GM18951 (cell line): ENCODE data around the gene TBX18.

ENCODE experiments used
- POLR2A ChIP-seq: IDR thresholded peaks from 4 replicates; pipeline ENCODE4 v1.6.1; 2011; ENCODE audit warnings: mild to moderate bottlenecking; ENCODE audit not compliant: insufficient read length, insufficient read depth; ENCODE audit errors: extremely low read depth
- in situ Hi-C: fragments of 300-500 bp; cut with MboI; formaldehyde crosslinking; loops from one replicate; pipeline ENCODE4 v1.12.0; 2022; ENCODE audit warnings: low sequenced_read_pairs, mixed read lengths, inconsistent platforms; ENCODE audit not compliant: unreplicated experiment

Gene TBX18

DNA sequence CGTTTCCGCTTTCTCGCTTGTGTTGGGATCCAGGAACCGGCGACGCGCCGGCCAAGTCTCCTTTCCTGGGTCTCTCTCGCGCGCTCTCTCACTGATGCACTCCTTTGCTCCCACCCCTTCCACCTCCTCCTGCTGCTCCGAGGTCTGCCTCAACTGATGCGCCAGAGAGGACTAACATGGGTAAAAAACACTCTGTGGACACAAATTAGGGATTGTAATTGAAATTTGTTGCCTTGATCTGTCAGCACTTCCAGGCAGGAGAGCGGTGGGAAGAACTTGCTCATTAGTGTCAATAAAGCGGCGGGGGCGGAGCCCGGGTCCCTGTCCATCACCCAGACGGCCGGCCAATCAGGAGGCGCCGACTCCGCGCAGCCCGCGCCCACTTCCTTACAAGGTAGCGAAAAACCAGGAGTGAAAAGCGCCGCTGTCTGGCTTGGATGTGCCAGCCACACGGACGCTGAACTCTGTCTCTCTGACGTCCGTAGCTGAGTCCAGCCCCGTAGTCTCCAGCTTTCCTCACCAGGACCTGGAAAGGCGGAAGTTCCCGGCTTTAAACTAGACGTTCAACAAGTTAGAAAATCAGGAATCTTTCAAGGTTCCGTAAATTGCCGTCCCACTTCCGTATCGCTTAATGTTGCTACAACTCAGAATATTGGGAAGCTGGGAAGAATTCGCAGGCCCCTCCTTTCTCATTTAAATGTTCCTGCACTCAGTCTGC, at the start of gene TBX18:
Gene TBX18, minus strand, starts transcription at position 267 of the 718 bp plus-strand sequence. CDS start 417 bp downstream, outside the sequence.
- TF ChIP-seq POLR2A = no peak
- in situ Hi-C loops = loop anchor here (25.0 kb wide), 1 partner anchor 477 kb away; no protein-coding TSS in a partner anchor

DNA sequence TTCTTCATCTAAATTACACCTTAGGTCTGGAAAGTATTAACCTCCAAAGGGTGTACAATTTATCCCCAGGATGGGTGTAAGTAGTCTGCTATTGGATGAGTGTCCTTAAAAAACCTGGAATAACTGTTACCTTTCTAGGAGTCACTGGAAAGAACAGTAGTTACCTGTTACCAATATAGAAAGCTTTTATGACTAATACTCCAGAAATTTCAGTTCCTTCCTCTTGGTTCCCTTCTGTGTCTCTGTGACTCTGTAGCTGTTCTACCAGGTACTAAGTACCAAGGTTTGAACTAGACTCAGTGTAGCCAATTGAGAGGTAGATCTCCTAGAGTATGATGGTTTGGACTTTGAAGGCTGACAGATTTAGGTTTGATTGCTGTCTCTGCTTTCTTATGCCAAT, 47.0 kb upstream of the TBX18 start:
- TF ChIP-seq POLR2A = no peak
- in situ Hi-C loops = no loop called here

DNA sequence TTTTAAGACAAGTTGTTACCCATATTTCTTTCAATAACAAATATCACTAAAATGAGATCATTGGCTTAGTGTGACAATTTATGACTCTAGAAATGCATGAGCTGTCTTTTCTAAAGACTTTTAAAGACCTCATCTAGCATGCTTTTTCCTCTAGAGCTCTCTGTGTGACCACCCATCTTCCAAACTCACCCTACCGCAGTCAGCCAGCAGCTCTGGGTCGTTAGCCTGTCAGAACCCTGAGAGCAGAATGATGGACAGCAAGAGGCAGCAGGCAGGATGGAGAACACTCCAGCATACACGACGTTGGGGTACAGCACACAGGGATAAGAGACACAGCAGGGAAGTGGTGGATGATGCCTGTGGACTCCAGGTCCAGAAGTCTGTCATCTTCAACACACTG, 45.1 kb upstream of the TBX18 start:
- in situ Hi-C loops = no loop called here

DNA sequence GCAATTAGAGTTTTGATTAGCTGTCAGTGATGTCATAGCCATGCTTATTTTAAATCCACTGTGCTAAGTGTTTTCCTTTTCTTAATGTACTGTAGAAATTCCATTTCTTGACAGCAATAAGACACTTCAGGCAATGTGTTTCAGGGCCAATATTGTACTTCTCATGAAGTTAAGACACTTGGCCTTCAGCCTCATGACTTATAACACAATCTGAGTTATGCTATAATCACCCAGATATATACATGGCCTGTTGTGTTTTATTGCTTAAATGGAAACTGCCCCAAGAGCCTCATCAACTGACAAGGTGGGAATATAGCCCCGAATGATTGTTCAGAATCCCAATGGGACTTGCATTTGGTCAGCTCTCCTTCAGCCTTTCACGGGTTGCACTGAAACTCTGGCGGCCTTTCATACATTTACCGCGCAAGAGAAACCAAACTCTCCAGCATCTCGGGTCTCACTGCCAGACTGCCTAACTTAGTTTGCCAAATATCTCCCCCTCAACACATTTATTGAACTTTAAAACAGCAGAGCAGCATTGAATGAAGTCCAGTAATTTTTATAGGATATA, 44.2 kb upstream of the TBX18 start:
- in situ Hi-C loops = no loop called here
- no peak for TF ChIP-seq POLR2A

More for the DNA sequence above, 45.1 kb upstream of the TBX18 start:
- TF ChIP-seq POLR2A = no peak

DNA sequence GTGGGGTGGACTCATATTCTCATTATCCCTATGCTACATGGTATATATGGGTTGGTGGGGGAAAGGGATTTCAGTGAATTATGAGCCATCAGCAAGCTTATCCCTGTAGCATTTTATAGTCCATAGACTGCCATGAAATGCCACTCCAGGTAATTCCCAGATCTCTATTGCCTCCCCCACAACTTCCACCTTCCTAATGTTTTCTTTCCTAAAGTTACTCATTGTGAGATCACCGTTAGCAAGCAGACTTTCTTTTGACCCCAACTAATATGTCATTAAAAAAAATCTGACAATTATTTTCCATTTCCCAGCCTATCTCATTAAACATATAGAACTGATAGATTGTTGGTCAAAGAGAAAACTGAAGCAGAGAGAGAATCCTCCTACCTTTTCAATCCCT, 40.7 kb upstream of the TBX18 start:
- in situ Hi-C loops = no loop called here
- no peak for TF ChIP-seq POLR2A

DNA sequence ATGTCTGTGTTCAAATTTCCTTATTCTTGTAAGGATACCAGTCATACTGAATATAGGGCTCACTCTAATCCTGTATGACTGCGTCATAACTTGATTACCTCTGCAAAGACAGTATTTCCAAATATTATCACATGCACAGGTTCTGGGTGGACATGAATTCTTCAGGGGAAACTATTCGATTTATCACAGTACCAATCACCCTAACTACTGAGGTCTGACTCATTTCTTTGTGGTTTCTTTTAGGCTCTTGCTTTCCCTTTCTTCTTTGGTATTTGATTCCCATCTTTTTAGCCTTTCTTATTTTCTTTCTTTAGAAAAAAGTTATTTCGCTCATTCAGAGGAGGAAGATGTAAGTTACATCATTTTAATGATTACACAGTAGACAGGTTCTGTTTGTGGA, 40.3 kb upstream of the TBX18 start:
- in situ Hi-C loops = no loop called here
- TF ChIP-seq POLR2A = no peak

DNA sequence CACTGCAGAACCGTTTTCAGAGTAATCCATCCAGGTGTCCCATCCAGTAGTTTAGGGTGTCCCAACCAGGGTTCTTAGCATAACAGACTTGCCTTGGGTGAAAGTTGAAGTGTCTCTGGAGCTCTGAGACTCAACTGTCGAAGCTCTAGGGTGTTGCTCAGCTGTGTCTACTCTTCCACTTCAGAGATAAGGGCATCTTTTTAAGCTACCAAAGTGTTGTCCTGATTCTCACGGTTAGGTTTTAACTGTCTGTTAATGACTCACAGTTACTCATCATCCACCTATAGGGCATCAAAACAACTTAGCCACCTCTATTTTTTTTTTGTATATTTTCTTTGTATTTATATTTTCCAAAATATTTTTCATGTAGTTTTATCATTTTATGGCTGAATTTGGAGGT, 36.9 kb upstream of the TBX18 start:
- TF ChIP-seq POLR2A = no peak
- in situ Hi-C loops = no loop called here

DNA sequence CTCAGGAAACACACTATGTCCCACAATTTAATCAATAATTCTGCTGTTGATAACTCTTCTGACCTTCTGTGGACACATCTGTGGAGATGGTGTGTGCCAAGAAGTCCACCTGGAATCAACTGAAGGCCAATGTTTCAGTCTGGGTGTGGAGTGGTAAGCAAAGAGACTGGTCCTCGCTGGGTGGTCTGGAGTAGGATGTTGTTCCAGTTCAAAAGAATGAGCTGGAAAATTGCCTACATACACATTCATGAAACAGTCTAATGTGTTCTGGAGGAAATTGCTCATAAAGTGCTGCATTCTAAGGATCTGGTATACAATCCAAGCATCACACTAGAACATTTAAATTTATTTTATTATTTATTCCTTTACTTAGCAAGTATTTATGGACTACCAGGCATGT, 33.9 kb upstream of the TBX18 start:
- in situ Hi-C loops = no loop called here
- no peak for TF ChIP-seq POLR2A

DNA sequence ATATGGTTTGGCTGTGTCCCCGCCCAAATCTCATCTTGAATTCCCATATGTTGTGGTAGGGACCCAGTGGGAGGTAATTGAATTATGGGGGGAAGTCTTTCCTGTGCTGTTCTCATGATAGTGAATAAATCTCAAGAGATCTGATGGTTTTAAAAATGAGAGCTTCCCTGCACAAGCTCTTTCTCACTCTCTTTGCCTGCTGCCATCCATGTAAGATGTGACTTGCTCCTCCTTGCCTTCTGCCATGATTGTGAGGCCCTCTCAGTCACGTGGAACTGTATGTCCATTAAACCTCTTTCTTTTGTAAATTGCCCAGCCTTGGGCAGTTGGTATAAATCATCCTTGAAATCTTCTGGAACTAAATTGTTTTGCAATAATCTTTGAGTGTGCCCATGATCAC, 31.9 kb upstream of the TBX18 start:
- in situ Hi-C loops = no loop called here
- no peak for TF ChIP-seq POLR2A

DNA sequence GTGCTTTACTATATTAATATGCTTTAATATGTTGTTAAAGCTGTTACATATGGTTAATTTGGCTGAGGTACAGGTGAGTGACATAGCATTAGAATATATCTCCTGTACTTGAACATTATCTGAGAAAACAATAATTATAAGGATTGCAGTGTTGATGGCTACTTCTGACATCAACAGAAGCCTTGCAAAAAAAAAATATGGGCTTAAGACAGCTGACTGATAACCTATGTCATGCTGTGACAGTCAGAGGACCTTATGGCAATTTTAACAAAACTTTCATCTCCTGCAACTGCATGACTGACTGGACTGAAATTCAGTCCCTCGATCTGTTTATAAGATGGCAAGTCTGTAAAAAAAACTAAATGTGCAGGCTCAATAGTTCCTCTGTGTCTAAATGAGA, 27.5 kb upstream of the TBX18 start:
- in situ Hi-C loops = no loop called here
- no peak for TF ChIP-seq POLR2A

DNA sequence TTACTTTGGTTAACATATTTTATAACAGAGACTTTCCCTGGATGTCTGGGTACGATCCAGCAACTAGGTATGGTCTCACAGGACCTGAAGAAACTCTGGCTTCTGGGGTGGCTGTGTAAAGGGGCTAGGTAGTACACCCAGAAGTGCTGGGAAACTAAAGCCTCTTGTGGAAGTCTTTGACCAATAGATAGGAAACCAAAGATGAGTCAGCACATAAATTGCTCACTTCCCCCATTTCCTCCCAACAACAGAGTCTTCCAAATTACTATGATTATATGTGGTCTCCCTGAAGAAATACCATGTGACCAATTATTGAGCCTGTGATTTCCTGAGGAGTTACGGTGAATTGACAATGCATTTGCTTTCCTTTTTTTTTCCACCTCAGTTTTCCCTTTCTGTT, 26.8 kb upstream of the TBX18 start:
- in situ Hi-C loops = no loop called here
- TF ChIP-seq POLR2A = no peak

DNA sequence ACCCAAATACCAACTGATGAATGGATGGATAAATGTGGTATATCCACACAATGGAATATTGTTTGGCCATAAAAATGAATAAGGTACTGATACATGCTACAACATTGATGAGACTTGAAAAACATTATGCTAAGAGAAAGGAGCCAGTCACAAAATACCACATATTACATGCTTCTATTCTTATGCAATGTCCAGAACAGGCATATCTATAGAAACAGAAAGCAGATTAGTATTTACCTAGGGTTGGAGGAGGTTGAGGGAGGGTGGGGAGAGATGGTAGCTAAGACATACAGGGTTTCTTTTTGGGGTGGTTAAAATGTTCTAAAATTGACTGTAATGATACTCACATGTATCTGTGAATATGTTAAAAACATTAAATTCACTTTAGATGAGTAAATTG, 24.8 kb upstream of the TBX18 start:
- in situ Hi-C loops = no loop called here
- TF ChIP-seq POLR2A = no peak

DNA sequence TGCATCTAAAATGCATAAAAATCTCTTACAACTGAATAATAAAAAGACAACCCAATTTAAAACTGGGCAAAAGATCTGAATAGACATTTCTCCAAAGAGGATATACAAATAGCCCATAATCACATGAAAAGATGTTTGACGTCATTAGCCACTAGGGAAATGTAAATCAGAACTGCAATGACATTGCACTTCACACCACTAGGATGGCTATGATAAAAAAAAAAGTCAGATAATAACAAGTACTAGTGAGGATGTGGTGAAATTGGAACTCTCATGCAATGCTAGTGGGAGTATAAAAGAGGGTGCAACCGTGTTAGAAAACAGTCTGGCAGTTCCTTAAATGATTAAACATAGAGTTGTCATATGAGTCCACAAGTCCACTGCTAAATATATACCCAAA, 24.3 kb upstream of the TBX18 start:
- in situ Hi-C loops = no loop called here
- no peak for TF ChIP-seq POLR2A

DNA sequence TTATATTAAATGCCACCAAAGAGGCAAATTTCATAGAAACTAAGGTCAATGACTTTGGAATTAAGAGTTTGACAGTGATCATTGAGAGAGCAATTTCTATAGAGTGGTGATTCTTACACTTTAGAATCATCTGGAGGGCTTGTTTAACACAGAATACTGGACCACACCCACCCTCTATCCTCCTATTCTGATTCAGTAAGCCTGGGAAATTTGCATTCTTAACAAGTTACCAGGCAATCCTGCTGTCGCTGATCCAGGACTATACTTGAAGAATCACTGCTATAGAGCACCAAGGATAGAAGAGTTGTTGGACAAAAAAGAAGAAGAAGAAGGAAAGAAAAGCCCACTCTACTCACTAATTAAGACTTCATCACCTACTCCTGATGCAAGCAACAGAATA, 21.3 kb upstream of the TBX18 start:
- no peak for TF ChIP-seq POLR2A
- in situ Hi-C loops = no loop called here
